Measurements from ENCODE around the gene GLUD1.
"Not testable (repeated sequence)": the region's sequence is repeated elsewhere in the genome, so short reads cannot be mapped to it uniquely, and the experiment has no call there.

GLUD1 gene

DNA sequence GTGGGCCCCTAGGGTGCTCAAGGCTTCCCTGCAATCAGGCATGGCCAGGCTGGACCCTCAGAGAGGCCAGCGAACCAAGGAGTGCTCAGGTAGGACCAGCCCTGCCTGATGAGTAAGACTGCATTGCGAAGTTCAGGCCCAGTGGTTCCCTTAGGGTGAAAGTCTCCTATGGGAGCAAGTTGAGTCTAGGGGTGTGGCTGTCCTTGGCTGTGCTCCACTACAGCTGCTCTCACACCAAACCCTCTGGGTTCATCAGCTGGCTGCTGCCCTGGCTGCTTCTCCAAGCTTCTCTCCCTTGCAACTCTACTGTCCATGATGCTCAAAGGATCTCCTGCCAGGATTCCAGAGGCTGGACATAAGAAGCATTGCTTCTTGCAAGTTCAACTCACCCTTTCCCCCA, 55.9 kb downstream of the GLUD1 start:
- no peak for DNase-seq

DNA sequence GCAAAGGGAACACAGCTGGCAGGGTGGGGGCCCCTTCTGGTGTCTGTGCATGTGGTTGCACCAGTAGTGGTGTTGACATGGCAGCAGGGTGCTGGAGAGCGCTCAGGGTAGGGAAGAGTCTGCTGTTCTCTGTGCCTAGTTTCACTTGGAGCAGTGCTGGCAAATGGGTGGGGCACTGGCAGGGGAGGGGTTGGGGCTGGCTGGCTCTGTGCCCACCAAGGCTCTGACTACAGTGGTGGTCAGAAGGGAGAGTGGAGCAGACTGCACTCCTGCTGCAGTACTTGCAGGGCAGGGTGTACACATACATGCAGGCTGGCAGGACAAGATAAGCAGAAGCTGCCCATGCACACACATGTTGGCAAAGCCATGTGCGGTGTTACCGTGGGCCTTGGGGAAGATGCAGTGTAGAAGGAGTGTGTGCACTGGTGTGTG, 56.3 kb downstream of the GLUD1 start:
- no peak for DNase-seq

DNA sequence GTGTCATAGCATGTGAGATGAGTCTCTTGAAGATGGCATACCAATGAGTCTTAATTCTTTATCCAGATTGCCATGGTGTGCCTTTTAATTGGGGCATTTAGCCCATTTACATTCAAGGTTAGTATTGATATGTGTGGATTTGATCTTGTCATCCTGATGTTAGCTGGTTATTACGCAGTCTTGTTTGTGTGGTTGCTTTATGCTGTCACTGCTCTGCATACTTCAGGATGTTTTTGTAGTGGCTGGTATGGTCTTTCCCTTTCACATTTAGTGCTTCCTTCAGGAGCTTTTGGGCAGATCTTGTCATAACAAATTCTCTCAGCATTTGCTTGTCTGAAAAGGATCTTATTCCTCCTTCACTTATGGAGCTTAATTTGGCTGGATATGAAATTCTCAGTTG, 58.0 kb downstream of the GLUD1 start:
- no peak for DNase-seq

GRCh38 chr10:87030912-87031635, 63.6 kb downstream of the GLUD1 start:
- DNase-seq, result no peak

GRCh38 chr10:87030419-87030818, 64.2 kb downstream of the GLUD1 start:
- not testable (repeated sequence) for DNase-seq

- DNase-seq, result not testable (repeated sequence)
These were observed 67.7 kb downstream of the GLUD1 start for GRCh38 chr10:87026747-87027508.

DNA sequence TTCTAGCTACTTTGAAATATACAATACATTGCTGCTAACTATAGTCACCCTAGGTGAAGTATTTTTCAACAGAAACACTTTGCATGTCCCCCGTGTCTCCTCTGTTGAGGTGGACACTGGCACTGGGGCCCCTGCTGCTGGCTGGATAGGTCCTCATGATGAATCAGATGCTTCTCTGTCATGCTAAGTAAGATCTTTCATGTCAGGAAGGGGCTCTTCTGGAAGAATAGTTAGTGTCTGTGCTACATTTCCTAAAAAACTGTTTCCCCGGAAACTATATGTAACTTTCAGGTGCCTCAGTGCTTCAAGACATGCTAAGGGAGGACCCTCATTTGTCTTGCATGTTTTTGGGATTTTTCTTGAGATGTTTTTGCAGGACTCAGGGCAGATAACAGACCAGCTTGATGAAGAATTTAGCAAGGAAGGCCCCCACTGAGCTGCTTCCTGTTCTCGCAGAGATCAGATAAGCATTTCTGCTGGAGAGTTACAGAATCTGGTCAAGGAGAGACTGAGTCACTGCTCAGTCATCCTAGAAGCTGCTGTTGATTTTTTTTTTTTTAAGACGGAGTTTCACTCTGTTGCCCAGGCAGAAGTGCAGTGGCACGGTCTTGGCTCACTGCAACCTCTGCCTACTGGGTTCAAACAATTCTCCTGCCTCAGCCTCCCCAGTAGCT, 69.2 kb downstream of the GLUD1 start:
- DNase-seq, result not testable (repeated sequence)

DNA sequence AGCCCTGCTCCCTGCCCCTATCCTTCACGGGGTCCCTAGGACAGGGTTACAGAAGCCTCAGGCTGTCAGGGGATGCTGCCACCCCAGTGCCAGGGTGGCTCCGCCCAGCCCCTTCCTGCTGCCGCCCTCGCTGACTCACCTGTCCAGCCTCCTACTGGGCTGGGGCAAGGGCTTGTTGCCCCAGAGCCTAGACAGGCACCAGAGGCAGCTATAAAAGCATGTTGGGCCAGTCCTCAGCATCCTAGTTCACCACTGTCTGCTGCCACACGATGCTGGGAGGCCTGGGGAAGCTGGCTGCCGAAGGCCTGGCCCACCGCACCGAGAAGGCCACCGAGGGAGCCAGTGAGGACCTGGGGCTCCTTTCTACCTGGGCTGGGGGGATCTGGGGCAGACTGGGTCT, 74.6 kb downstream of the GLUD1 start, which contains the start of gene FAM25A:
Gene FAM25A, plus strand, starts transcription at position 239 of the 400 bp plus-strand sequence. Its CDS starts 31 bp downstream, at position 270.
- not testable (repeated sequence) for DNase-seq

DNA sequence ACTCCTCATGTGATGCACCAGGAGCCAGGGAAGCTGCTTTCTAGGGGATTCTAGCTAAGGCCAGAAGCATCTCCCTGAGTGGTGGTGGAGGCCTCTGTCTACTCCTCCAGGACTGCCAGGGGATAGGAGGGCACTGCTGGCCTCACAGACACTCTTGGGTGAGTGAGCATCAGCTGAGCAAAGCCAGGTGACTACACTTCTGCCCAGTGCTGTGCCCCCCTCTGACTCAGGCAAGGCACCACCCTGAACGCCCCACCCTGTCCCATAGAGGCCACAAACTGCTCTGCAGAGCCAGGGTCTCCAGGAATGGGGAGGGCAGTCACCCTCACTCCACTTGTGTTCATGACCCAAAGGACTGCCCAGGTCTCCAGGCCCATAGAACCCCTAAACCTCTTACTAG, 75.1 kb downstream of the GLUD1 start:
- DNase-seq, result not testable (repeated sequence)

GRCh38 chr10:87019066-87019465, 75.6 kb downstream of the GLUD1 start:
- not testable (repeated sequence) for DNase-seq

- DNase-seq, result not testable (repeated sequence)
These were observed 76.5 kb downstream of the GLUD1 start for GRCh38 chr10:87018127-87018526.

- DNase-seq, result not testable (repeated sequence)
These were observed 79.5 kb downstream of the GLUD1 start for GRCh38 chr10:87014986-87015716.

GRCh38 chr10:87013528-87013927, 81.1 kb downstream of the GLUD1 start:
- DNase-seq, result not testable (repeated sequence)

DNA sequence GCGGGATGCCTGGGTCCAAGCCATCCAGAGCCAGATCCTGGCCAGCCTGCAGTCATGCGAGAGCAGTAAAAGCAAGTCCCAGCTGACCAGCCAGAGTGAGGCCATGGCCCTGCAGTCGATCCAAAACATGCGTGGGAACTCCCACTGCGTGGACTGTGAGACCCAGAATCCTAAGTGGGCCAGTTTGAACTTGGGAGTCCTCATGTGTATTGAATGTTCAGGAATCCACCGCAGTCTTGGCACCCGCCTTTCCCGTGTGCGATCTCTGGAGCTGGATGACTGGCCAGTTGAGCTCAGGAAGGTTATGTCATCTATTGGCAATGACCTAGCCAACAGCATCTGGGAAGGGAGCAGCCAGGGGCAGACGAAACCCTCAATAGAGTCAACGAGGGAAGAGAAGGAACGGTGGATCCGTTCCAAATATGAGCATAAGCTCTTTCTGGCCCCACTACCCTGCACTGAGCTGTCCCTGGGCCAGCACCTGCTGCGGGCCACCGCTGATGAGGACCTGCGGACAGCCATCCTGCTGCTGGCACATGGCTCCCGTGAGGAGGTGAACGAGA, 85.4 kb downstream of the GLUD1 start:
- DNase-seq, result not testable (repeated sequence)

DNA sequence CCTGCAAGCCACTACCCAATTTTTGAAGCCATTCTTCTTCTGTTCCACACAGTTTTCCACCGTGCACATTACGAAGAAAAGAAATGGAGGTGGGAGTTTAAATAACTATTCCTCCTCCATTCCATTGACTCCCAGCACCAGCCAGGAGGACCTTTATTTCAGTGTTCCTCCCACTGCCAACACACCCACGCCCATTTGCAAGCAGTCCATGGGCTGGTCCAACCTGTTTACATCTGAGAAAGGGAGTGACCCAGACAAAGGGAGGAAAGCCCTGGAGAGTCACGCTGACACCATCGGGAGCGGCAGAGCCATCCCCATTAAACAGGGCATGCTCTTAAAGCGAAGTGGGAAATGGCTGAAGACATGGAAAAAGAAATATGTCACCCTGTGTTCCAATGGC, 86.3 kb downstream of the GLUD1 start:
- DNase-seq, result not testable (repeated sequence)

DNA sequence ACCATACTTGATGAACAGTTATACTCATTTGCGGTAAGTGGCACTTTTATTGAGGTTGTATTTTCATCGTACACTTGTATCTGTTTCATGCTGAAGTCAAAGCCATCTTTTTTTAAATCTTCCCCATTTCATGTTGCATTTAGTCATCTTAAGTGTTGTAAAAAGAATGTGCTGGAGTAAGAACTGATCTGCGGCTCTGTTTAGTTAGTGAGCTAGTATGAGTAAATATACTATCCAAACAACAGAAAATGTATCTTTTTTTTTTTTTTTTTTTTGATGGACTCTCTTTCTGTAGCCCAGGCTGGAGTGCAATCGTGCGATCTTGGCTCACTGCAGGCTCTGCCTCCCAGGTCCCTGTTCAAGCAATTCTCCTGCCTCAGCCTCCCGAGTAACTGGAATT, 87.0 kb downstream of the GLUD1 start:
- DNase-seq, result not testable (repeated sequence)

GRCh38 chr10:87007124-87007523, 87.5 kb downstream of the GLUD1 start:
- not testable (repeated sequence) for DNase-seq

DNA sequence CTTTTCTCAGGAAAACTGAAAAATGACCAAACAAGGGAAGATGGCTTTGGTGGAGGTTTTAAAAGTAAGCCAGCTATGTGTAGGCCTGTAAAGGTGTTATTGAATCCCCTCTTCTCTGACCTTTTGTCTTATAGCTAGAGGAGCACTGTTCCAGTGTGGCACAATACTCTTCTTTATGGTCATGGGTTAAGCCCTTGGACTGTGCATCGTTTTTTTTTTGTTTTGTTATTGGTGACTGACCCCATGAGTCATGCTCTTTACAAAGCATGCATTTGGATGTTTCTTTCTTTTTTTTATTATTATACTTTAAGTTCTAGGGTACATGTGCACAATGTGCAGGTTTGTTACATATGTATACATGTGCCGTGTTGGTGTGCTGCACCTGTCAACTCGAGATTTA, 94.2 kb downstream of the GLUD1 start:
- no peak for DNase-seq
